Naive thymus-derived CD8-positive, alpha-beta T cell (primary cell): ENCODE data around the gene CCDC112. TPM values are rescaled to one million over a fixed set of nuclear protein-coding genes. Genes with fewer than 3 reads are reported as not detected.

Experiments
- ATAC-seq, 2 donors: fragments of 150-1000 bp; cut with Tn5 transposase in 1 of 2; sonication (Bioruptor Pico), chemical (Tn5 transposase) in 1 of 2; 1 replicate in 1 of 2; 2 replicates in 1 of 2; pipeline ENCODE4 v1.10.0; 2021; ENCODE audit warnings: mild to moderate bottlenecking in 2 of 2, moderate library complexity in 2 of 2
- POLR2A ChIA-PET: fragments of 350-600 bp; sonication (Branson Sonifier 250); formaldehyde crosslinking; loops from one replicate; lab custom pipeline; 2021; ENCODE audit warnings: antibody characterized with exemption; lab: Charles Lee
- DNase-seq, 10 donors: peaks; one replicate each; pipeline versions ENCODE4 v3.0.0 to v3.0.0-alpha.2; 2020 to 2022
- H3K27ac Mint-ChIP-seq, 10 donors: one replicate each; pipeline ENCODE4 v1.8.0; 2020 to 2022; ENCODE audit warnings: mild to moderate bottlenecking in 10 of 10, mixed read lengths in 10 of 10, moderate library complexity in 4 of 10, inconsistent platforms in 1 of 10
- H3K27me3 Mint-ChIP-seq, 5 donors: one replicate each; pipeline ENCODE4 v1.8.0; 2021 to 2022; ENCODE audit warnings: mixed read lengths in 5 of 5
- H3K36me3 Mint-ChIP-seq, 3 donors: one replicate each; pipeline ENCODE4 v1.8.0; 2020 to 2022; ENCODE audit warnings: mixed read lengths in 3 of 3, mild to moderate bottlenecking in 2 of 3, inconsistent platforms in 1 of 3
- H3K4me1 Mint-ChIP-seq, 4 donors: one replicate each; pipeline ENCODE4 v1.8.0; 2021 to 2022; ENCODE audit warnings: mixed read lengths in 4 of 4
- H3K4me3 Mint-ChIP-seq, 10 donors: one replicate each; pipeline ENCODE4 v1.8.0; 2020 to 2022; ENCODE audit warnings: mild to moderate bottlenecking in 10 of 10, mixed read lengths in 10 of 10, moderate library complexity in 6 of 10, inconsistent platforms in 1 of 10
- H3K9me3 Mint-ChIP-seq, 9 donors: one replicate each; pipeline ENCODE4 v1.8.0; 2020 to 2022; ENCODE audit warnings: mixed read lengths in 9 of 9, mild to moderate bottlenecking in 3 of 9, inconsistent platforms in 1 of 9, moderate library complexity in 1 of 9
- polyA plus RNA-seq, 3 donors: library from polyadenylated mRNA; unstranded; fragments of 300-500 nt; fragmentation: Illumina TruSeq; gene quantifications; one replicate each; pipeline ENCODE4 v1.2.3, GENCODE V29; 2021
- total RNA-seq, 8 experiments: library from RNA in 2 of 8; stranded (reverse) in 2 of 8; gene quantifications; one replicate each; pipeline ENCODE4 v1.2.3 and lab custom pipeline; 2021 to 2026

The CCDC112 gene
- total and polyA plus RNA-seq, 5 experiments from 2014 or later, result 2.8 to 7.5 (median 4.5) TPM

DNA sequence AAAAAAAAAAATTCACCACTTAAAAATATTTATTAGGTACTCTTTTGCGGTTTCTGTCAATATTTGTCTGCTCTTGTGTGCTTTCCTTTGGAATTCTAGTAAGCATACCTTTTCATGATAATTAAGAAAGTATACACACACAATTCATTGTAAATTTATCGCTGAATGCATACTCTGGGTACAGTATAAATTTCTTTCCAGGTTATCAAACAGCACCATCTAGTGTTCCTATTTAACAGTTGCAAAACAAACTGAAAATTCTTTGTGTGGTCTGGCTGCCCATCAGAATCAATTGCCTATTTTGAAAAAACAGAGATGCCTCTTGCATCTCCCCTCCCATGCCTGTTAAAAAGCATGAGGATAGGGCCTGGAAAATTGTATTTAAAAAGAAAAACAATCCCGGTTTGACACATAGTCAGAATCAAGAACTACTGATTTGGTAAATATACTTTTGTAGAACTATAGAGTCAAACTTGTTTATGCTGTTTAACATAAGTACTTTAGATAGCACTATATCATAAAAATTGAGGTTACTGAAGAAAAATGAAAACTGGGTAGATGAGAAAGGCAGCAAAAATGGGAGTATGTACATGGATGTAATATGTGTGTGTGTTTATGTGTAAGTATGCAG is 50.0 kb downstream of the CCDC112 start:
- POLR2A ChIA-PET, result interaction anchor here (0.5 kb wide), 1 partner anchor 7 kb away, joined by 3 read pairs; no protein-coding TSS in a partner anchor
- H3K4me3 Mint-ChIP-seq, result no peak overlapping the region
- H3K36me3 Mint-ChIP-seq, result peaks cover 0 to 44% (median 4%) of the 10 kb centered on the region in 3 donors
- no peaks in the 10 kb centered on the region for H3K9me3 Mint-ChIP-seq
- H3K4me1 Mint-ChIP-seq, result peaks cover 7 to 18% (median 13%) of the 10 kb centered on the region in 4 donors
- peak in 3 of 10 donors; percentile 41 to 48 (median 41) for DNase-seq
- H3K27me3 Mint-ChIP-seq, result no peaks in the 10 kb centered on the region
- ATAC-seq, result peak; percentile 48 to 56
- H3K27ac Mint-ChIP-seq, result no peak overlapping the region

- ATAC-seq, result no peak
- Mint-ChIP-seq H3K27ac (no peak overlapping the region), H3K4me3 (no peak overlapping the region), H3K4me1 (peaks cover 4 to 10% (median 6%) of the 10 kb centered on the region in 4 donors), H3K27me3 (no peaks in the 10 kb centered on the region), H3K9me3 (no peaks in the 10 kb centered on the region), H3K36me3 (peaks cover 5 to 50% (median 20%) of the 10 kb centered on the region in 3 donors)
- POLR2A ChIA-PET, result no interaction called here
- no peak for DNase-seq
Observed at GRCh38 chr5:115243412-115243811, 53.0 kb downstream of the CCDC112 start.

DNA sequence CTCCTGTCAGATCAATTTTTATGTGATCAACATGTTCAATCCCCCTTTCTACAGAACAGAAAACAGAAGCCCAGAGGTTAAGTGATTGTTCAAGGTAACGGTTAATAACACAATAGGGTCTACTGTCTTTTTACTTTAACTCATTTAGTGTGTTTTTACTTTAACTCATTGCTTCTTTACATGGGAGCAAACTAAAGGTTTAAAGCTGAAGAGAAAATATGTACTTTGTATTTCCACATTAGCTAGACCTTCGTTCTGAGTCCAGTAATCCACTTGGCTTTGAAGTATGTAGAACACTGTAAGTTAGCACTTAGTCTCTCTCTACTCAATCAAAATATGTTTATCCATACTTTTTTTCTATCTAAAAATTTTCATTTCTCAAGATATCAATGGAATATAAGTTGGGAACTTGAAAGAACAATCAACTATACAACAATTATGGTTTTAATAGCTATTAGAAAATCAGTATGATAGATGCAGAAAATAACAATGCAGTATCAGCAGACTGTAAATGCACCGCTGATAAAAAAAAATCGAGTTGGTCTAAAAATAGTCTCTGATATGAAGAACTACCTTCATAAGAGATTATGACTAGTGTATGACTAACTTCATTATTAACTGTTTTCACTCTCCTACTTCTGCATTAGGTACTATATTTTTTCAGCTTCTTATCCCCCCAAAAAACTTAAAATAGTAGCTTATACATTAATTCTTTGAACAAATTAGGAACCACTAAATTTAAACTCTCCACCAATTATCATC is 54.4 kb downstream of the CCDC112 start:
- H3K4me3 Mint-ChIP-seq, result no peak overlapping the region
- H3K27ac Mint-ChIP-seq, result peak overlapping the region in 2 of 10 donors; percentile 21 to 45

GRCh38 chr5:115237066-115237465 is 59.4 kb downstream of the CCDC112 start:
- ATAC-seq, result no peak
- H3K36me3 Mint-ChIP-seq, result peaks cover 5 to 88% (median 38%) of the 10 kb centered on the region in 3 donors
- H3K27me3 Mint-ChIP-seq, result no peaks in the 10 kb centered on the region

More for the DNA sequence above, 54.4 kb downstream of the CCDC112 start:
- H3K4me1 Mint-ChIP-seq, result peaks cover 4 to 10% (median 6%) of the 10 kb centered on the region in 4 donors
- no peak for DNase-seq
- H3K27me3 Mint-ChIP-seq, result no peaks in the 10 kb centered on the region
- ATAC-seq, result no peak
- peaks cover 5 to 52% (median 23%) of the 10 kb centered on the region in 3 donors for H3K36me3 Mint-ChIP-seq
- POLR2A ChIA-PET, result no interaction called here
- H3K9me3 Mint-ChIP-seq, result no peaks in the 10 kb centered on the region

DNA sequence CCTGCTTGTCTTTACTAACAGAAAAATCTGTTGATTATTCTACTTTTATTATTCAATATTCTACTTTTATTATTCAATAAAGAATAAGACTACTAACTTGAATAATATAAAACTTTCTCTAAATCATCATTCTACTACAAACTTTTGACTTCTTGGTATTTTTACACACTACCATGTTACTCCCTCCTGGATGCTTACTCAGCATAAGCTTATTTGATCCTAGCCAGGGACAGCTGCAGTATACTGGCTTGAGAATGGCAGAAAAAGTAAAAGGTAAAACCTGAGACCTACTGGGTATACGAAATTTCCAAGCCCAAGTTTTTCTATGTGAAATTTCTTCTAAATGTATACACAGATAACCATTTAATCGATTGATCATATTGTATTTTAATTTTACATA is 59.9 kb downstream of the CCDC112 start:
- H3K9me3 Mint-ChIP-seq, result no peaks in the 10 kb centered on the region
- no peak overlapping the region for H3K4me3 Mint-ChIP-seq
- ATAC-seq, result no peak
- DNase-seq, result no peak
- no peak overlapping the region for H3K27ac Mint-ChIP-seq
- peaks cover 0 to 6% (median 4%) of the 10 kb centered on the region in 4 donors for H3K4me1 Mint-ChIP-seq
- POLR2A ChIA-PET, result no interaction called here
- H3K36me3 Mint-ChIP-seq, result peaks cover 9 to 88% (median 42%) of the 10 kb centered on the region in 3 donors
- H3K27me3 Mint-ChIP-seq, result no peaks in the 10 kb centered on the region

More at GRCh38 chr5:115237066-115237465, 59.4 kb downstream of the CCDC112 start:
- no peak overlapping the region for H3K27ac Mint-ChIP-seq
- H3K4me1 Mint-ChIP-seq, result peaks cover 0 to 6% (median 4%) of the 10 kb centered on the region in 4 donors
- no peak for DNase-seq
- H3K9me3 Mint-ChIP-seq, result no peaks in the 10 kb centered on the region
- POLR2A ChIA-PET, result no interaction called here
- no peak overlapping the region for H3K4me3 Mint-ChIP-seq

GRCh38 chr5:115231598-115231997 is 64.9 kb downstream of the CCDC112 start:
- H3K4me1 Mint-ChIP-seq, result peaks cover 5 to 9% (median 7%) of the 10 kb centered on the region in 4 donors
- ATAC-seq (no peak), DNase-seq (no peak)
- peaks cover 19 to 86% (median 46%) of the 10 kb centered on the region in 3 donors for H3K36me3 Mint-ChIP-seq
- H3K4me3 Mint-ChIP-seq, result no peak overlapping the region
- POLR2A ChIA-PET, result no interaction called here
- H3K27me3 Mint-ChIP-seq, result no peaks in the 10 kb centered on the region
- no peaks in the 10 kb centered on the region for H3K9me3 Mint-ChIP-seq
- no peak overlapping the region for H3K27ac Mint-ChIP-seq

- no peak for ATAC-seq
- POLR2A ChIA-PET, result no interaction called here
- Mint-ChIP-seq H3K36me3 (peaks cover 19 to 79% (median 46%) of the 10 kb centered on the region in 3 donors), H3K4me1 (peaks cover 2 to 11% (median 6%) of the 10 kb centered on the region in 4 donors), H3K9me3 (no peaks in the 10 kb centered on the region), H3K27me3 (no peaks in the 10 kb centered on the region), H3K4me3 (no peak overlapping the region), H3K27ac (no peak overlapping the region)
- no peak for DNase-seq
Observed at GRCh38 chr5:115229606-115230005, 66.8 kb downstream of the CCDC112 start.

DNA sequence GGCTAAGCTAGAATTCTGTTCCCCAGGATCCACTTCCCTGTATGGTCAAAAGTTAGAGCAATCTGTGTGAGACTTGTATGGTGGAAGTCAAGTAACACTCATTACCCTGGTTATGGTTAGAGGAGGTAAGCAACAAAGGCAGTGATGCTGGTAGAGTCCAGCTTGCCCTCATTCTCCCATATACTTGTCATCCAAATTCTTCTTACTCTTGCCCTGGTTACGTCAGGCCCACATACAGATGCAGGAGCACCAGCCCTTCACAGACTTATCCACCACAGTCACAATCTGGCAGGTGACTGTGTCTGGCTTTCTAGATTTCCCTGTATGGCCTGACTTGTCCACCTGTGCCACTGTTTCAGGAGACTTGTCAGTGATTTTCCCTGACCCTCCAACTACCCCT is 69.2 kb downstream of the CCDC112 start:
- H3K4me1 Mint-ChIP-seq, result peaks cover 3 to 8% (median 6%) of the 10 kb centered on the region in 4 donors
- peaks cover 24 to 79% (median 46%) of the 10 kb centered on the region in 3 donors for H3K36me3 Mint-ChIP-seq
- no peaks in the 10 kb centered on the region for H3K9me3 Mint-ChIP-seq
- no peak overlapping the region for H3K27ac Mint-ChIP-seq
- DNase-seq, result no peak
- H3K4me3 Mint-ChIP-seq, result no peak overlapping the region
- no peak for ATAC-seq
- POLR2A ChIA-PET, result no interaction called here
- no peaks in the 10 kb centered on the region for H3K27me3 Mint-ChIP-seq

Other genes with a start within 250 kb of the CCDC112 start
- under 1 TPM in 1 of 2 experiments, not detected in 1; 0.57 TPM for gene TRIM36, start 126.7 kb downstream of the CCDC112 start, total RNA-seq
- gene TRIM36, start 126.7 kb downstream of the CCDC112 start, polyA plus RNA-seq, result not detected
- gene PGGT1B, start 33.8 kb downstream of the CCDC112 start, total RNA-seq, result 10 to 100 TPM; 36.4 to 42.6 TPM
- 10 to 100 TPM in 2 of 3 donors, 1 to 10 TPM in 1; 7.1 to 17.4 (median 10.8) TPM for gene PGGT1B, start 33.8 kb downstream of the CCDC112 start, polyA plus RNA-seq
- 10 to 100 TPM; 15.3 to 16.4 TPM for gene FEM1C, start 248.1 kb upstream of the CCDC112 start, total RNA-seq
- gene FEM1C, start 248.1 kb upstream of the CCDC112 start, polyA plus RNA-seq, result 1 to 10 TPM; 1.8 to 2.9 (median 1.9) TPM